ENCODE results near the gene KIFBP. TPM values are rescaled to one million over a fixed set of nuclear protein-coding genes. Genes with fewer than 3 reads are reported as not detected.
"Not testable (repeated sequence)": the region's sequence is repeated elsewhere in the genome, so short reads cannot be mapped to it uniquely, and the experiment has no call there.

Gene KIFBP
- total RNA-seq, 2 donors from 2014 or later, result 4.6 to 5.5 TPM

DNA sequence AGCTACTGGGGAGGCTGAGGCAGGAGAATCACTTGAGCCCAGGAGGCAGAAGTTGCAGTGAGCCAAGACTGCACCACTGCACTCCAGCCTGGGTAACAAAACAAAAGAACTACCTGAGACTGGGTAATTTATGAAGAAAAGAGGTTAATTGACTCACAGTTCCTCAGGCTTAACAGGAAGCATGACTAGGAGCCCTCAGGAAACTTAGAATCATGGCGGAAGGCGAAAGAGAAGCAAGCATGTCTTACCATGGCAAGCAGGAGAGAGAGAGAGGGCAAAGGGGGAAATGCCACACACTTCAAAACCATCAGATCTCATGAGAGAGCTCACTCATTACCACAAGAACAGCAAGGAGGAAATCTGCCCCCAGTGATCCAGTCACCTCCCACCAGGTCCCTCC, 24.2 kb downstream of the KIFBP start:
- H3K27ac Mint-ChIP-seq, result peak overlapping the region; percentile 82
- peak overlapping the region; percentile 7 for H3K4me3 Mint-ChIP-seq
- H3K9me3 ChIP-seq (ENCODE audit: control insufficient read depth, low read length, poor library complexity, severe bottlenecking); H3K27me3 Mint-ChIP-seq; DNase-seq; ATAC-seq: not testable (repeated sequence)
- peaks cover 11% of the 10 kb centered on the region for H3K36me3 Mint-ChIP-seq (ENCODE audit: low read depth)
- peaks cover 11% of the 10 kb centered on the region for H3K4me1 Mint-ChIP-seq

DNA sequence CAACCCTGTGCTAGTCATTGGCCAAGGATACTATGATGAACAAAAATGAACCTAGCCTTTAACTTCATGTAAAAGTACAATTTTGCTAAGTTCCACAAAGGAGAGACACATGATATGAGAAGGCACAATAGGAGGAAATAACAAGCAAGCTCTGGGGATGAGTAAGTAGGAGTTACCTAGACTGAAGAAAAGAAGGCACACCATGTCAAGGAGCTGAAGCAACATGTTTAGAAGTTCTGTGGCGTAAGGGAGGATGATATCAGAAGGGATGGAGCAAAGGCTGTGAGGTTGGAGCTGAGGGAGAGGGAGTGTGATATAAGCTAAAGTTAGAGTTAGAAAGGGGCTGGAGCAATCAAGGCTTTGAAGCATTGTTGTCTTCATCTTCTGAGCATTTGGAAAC, 25.6 kb downstream of the KIFBP start:
- H3K4me1 Mint-ChIP-seq, result peaks cover 11% of the 10 kb centered on the region
- DNase-seq, result no peak
- H3K27me3 Mint-ChIP-seq, result no peaks in the 10 kb centered on the region
- no peak for ATAC-seq
- H3K36me3 Mint-ChIP-seq (ENCODE audit: low read depth), result peaks cover 16% of the 10 kb centered on the region
- no peaks in the 10 kb centered on the region for H3K9me3 ChIP-seq (ENCODE audit: control insufficient read depth, low read length, poor library complexity, severe bottlenecking)
- H3K27ac Mint-ChIP-seq, result peak overlapping the region; percentile 82
- no peak overlapping the region for H3K4me3 Mint-ChIP-seq

GRCh38 chr10:69018613-69019012, 30.0 kb downstream of the KIFBP start:
- no peaks in the 10 kb centered on the region for H3K9me3 ChIP-seq (ENCODE audit: control insufficient read depth, low read length, poor library complexity, severe bottlenecking)
- Mint-ChIP-seq H3K27me3 (no peaks in the 10 kb centered on the region), H3K36me3 (ENCODE audit: low read depth) (peaks cover 12% of the 10 kb centered on the region), H3K4me1 (peaks cover 4% of the 10 kb centered on the region), H3K27ac (no peak overlapping the region), H3K4me3 (no peak overlapping the region)
- ATAC-seq, result no peak
- DNase-seq, result no peak

- Mint-ChIP-seq H3K27ac (no peak overlapping the region), H3K4me3 (no peak overlapping the region), H3K4me1 (peaks cover 3% of the 10 kb centered on the region), H3K27me3 (no peaks in the 10 kb centered on the region), H3K36me3 (ENCODE audit: low read depth) (peaks cover 9% of the 10 kb centered on the region)
- DNase-seq (no peak), ATAC-seq (no peak)
- H3K9me3 ChIP-seq (ENCODE audit: control insufficient read depth, low read length, poor library complexity, severe bottlenecking), result no peaks in the 10 kb centered on the region
Measured at GRCh38 chr10:69022611-69023010, 34.0 kb downstream of the KIFBP start.

- DNase-seq (no peak), ATAC-seq (no peak)
- no peaks in the 10 kb centered on the region for H3K9me3 ChIP-seq (ENCODE audit: control insufficient read depth, low read length, poor library complexity, severe bottlenecking)
- Mint-ChIP-seq H3K4me1 (peaks cover 6% of the 10 kb centered on the region), H3K36me3 (ENCODE audit: low read depth) (no peaks in the 10 kb centered on the region), H3K27me3 (no peaks in the 10 kb centered on the region), H3K4me3 (no peak overlapping the region), H3K27ac (no peak overlapping the region)
Measured at GRCh38 chr10:69025370-69025896, 36.8 kb downstream of the KIFBP start.

GRCh38 chr10:69033256-69033655, 44.7 kb downstream of the KIFBP start:
- H3K27me3 Mint-ChIP-seq, result peaks cover 6% of the 10 kb centered on the region
- H3K27ac Mint-ChIP-seq, result no peak overlapping the region
- H3K9me3 ChIP-seq (ENCODE audit: control insufficient read depth, low read length, poor library complexity, severe bottlenecking), result no peaks in the 10 kb centered on the region
- H3K4me1 Mint-ChIP-seq, result peaks cover 3% of the 10 kb centered on the region
- no peaks in the 10 kb centered on the region for H3K36me3 Mint-ChIP-seq (ENCODE audit: low read depth)
- ATAC-seq (no peak), DNase-seq (no peak)
- no peak overlapping the region for H3K4me3 Mint-ChIP-seq

GRCh38 chr10:69037489-69037888, 48.9 kb downstream of the KIFBP start:
- no peaks in the 10 kb centered on the region for H3K36me3 Mint-ChIP-seq (ENCODE audit: low read depth)
- ATAC-seq, result no peak
- no peak overlapping the region for H3K27ac Mint-ChIP-seq
- DNase-seq, result no peak
- H3K9me3 ChIP-seq (ENCODE audit: control insufficient read depth, low read length, poor library complexity, severe bottlenecking), result no peaks in the 10 kb centered on the region
- peaks cover 6% of the 10 kb centered on the region for H3K27me3 Mint-ChIP-seq
- peaks cover 3% of the 10 kb centered on the region for H3K4me1 Mint-ChIP-seq
- no peak overlapping the region for H3K4me3 Mint-ChIP-seq

DNA sequence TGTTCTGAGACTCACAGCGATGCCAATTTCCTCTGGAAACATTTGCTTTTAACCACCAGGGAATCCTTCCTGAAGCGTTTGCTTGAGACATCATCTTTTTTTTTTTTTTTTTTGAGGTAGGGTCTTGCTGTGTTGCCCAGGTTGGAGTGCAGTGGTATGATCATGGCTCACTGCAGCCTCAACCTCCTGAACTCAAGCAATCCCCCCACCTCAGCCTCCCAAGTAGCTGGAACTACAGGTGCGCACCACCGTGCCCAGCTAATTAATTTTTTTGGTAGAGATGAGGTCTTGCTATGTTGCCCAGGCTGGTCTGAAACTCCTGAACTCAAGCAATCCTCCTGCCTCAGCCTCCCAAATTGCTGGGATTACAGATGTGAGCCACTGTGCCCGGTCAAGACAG, 52.3 kb downstream of the KIFBP start:
- H3K36me3 Mint-ChIP-seq (ENCODE audit: low read depth); ATAC-seq; H3K27me3 Mint-ChIP-seq; DNase-seq; H3K4me3 Mint-ChIP-seq; H3K27ac Mint-ChIP-seq; H3K9me3 ChIP-seq (ENCODE audit: control insufficient read depth, low read length, poor library complexity, severe bottlenecking): not testable (repeated sequence)
- H3K4me1 Mint-ChIP-seq, result peaks cover 22% of the 10 kb centered on the region

DNA sequence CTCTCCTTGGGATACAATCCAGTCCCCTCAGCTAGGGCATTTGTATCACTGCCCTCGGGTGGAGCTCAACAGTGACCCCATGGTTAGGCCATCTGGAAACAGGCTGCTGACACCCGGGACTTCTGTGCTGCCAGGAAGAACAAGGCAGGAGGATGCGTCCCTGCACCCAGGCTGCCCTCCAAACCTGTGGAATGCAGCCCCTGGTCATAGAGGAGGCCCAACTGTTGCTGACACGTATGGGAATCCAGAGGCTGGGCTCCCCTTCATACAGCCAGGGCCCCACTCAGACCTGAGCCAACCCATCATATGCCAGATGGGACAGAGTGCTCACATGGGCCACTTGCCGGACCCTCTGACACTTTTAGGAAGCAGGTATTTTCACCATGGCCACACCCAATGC, 53.8 kb downstream of the KIFBP start:
- H3K27me3 Mint-ChIP-seq, result no peaks in the 10 kb centered on the region
- peaks cover 24% of the 10 kb centered on the region for H3K4me1 Mint-ChIP-seq
- H3K9me3 ChIP-seq (ENCODE audit: control insufficient read depth, low read length, poor library complexity, severe bottlenecking), result no peaks in the 10 kb centered on the region
- no peaks in the 10 kb centered on the region for H3K36me3 Mint-ChIP-seq (ENCODE audit: low read depth)
- no peak overlapping the region for H3K4me3 Mint-ChIP-seq
- DNase-seq (no peak), ATAC-seq (no peak)
- peak overlapping the region; percentile 97 for H3K27ac Mint-ChIP-seq

DNA sequence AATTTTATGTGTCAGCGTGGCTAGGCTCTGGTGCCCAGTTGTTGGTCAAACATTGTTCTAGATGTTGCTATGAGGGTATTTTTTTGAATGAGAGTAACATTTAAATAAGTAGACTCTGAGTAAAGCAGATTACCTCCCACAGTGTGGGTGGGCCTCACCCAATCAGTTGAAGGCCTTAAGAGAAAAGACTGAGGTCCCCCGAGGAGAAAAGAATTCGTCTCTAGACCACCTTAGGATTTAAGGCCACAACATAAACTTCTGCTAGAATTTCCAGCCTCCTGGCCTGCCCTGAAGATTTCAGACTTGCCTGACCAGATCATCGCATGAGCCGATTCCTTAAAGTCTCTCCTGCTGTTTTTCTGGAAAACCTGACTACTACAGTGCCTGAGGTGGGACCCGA, 54.2 kb downstream of the KIFBP start:
- ATAC-seq (no peak), DNase-seq (no peak)
- no peaks in the 10 kb centered on the region for H3K27me3 Mint-ChIP-seq
- peak overlapping the region; percentile 97 for H3K27ac Mint-ChIP-seq
- H3K4me3 Mint-ChIP-seq, result no peak overlapping the region
- peaks cover 24% of the 10 kb centered on the region for H3K4me1 Mint-ChIP-seq
- H3K9me3 ChIP-seq (ENCODE audit: control insufficient read depth, low read length, poor library complexity, severe bottlenecking), result no peaks in the 10 kb centered on the region
- no peaks in the 10 kb centered on the region for H3K36me3 Mint-ChIP-seq (ENCODE audit: low read depth)

DNA sequence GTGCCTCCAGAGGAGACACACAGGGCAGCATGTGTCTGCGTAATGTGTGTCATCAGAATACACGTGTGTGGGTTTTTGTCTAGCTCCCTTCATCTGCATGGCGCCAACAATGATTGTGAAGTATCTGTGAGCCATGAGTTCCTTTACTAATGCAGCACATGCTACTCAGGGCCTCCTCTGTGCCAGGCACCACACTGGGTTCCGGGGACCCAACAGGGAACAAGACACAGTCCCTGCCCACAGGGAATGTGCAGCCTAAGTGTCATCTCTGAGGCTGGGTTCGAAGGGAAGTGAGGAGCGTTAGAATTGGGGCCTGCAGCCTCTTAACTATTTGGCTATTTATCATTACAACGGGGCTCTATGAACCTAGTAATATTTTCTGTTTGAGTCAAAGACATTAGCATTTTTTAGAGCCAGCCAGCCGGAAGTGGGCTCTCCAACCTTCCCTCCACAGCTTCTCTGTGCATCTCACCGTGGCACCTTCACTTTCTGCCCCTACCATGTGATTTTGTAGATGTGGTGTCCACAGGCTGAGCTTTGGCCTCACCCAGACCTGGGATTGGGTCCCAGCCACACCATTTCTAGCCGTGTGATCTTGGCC, 55.4 kb downstream of the KIFBP start:
- Mint-ChIP-seq H3K27me3 (no peaks in the 10 kb centered on the region), H3K27ac (peak overlapping the region; percentile 97), H3K36me3 (ENCODE audit: low read depth) (no peaks in the 10 kb centered on the region), H3K4me1 (peaks cover 24% of the 10 kb centered on the region), H3K4me3 (peak overlapping the region; percentile 80)
- no peaks in the 10 kb centered on the region for H3K9me3 ChIP-seq (ENCODE audit: control insufficient read depth, low read length, poor library complexity, severe bottlenecking)
- ATAC-seq, result peak; percentile 36
- no peak for DNase-seq

GRCh38 chr10:69044546-69044945, 55.9 kb downstream of the KIFBP start:
- H3K4me1 Mint-ChIP-seq, result peaks cover 24% of the 10 kb centered on the region
- peak; percentile 10 for ATAC-seq
- DNase-seq, result no peak

GRCh38 chr10:69045441-69046300, 57.1 kb downstream of the KIFBP start:
- Mint-ChIP-seq H3K36me3 (ENCODE audit: low read depth) (no peaks in the 10 kb centered on the region), H3K27me3 (no peaks in the 10 kb centered on the region), H3K4me1 (peaks cover 24% of the 10 kb centered on the region), H3K4me3 (peak overlapping the region; percentile 74), H3K27ac (peak overlapping the region; percentile 97)
- ATAC-seq (peak; percentile 80), DNase-seq (no peak)
- no peaks in the 10 kb centered on the region for H3K9me3 ChIP-seq (ENCODE audit: control insufficient read depth, low read length, poor library complexity, severe bottlenecking)

More at GRCh38 chr10:69044546-69044945, 55.9 kb downstream of the KIFBP start:
- peak overlapping the region; percentile 97 for H3K27ac Mint-ChIP-seq
- no peaks in the 10 kb centered on the region for H3K9me3 ChIP-seq (ENCODE audit: control insufficient read depth, low read length, poor library complexity, severe bottlenecking)
- H3K36me3 Mint-ChIP-seq (ENCODE audit: low read depth), result no peaks in the 10 kb centered on the region
- H3K4me3 Mint-ChIP-seq, result peak overlapping the region; percentile 80
- H3K27me3 Mint-ChIP-seq, result no peaks in the 10 kb centered on the region
